Choroid plexus epithelial cell (primary cell): Measurements from ENCODE around the gene BROX.
A peak's percentile ranks its signal among the peaks of the same experiment; 100 is the strongest.
"Not testable (repeated sequence)": the region's sequence is repeated elsewhere in the genome, so short reads cannot be mapped to it uniquely, and the experiment has no call there.

ENCODE experiments used
- DNase-seq: peaks from one replicate; pipeline ENCODE4 v3.0.0-alpha.2; 2010; ENCODE audit warnings: low read depth
- H3K4me3 ChIP-seq: 2 replicates; pipeline ENCODE4 v1.5.1; 2011; ENCODE audit warnings: low read depth, mild to moderate bottlenecking, control low read depth, low read length, moderate library complexity
- TF ChIP-seq, protein P1 (sequence below): conservative IDR thresholded peaks from 2 replicates; pipeline ENCODE4 v1.5.1; 2011; ENCODE audit warnings: low read depth, mild to moderate bottlenecking, control low read depth, inconsistent platforms, low read length, moderate library complexity

The BROX gene

DNA sequence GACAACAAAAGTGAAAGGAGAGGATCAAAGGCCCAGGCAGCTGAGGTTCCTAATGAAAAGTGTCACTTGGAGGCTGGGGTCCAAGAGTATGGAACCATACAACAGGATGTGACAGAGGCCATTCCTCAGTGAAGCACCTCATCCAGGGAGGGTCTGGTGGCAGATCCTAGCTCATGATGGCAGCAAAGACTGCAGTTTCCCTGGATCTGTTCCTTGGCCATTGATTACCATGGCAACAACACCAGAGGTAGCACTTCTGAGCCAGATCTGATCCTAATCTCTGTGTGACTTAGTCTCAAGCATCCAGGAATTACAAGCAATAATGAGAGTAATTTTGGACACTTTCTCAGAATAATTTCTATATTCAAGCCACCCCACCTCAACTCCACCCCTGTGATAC is 37.6 kb downstream of the BROX start:
- DNase-seq: no peak
- no peak overlapping the region for H3K4me3 ChIP-seq
- TF ChIP-seq, protein P1, sequence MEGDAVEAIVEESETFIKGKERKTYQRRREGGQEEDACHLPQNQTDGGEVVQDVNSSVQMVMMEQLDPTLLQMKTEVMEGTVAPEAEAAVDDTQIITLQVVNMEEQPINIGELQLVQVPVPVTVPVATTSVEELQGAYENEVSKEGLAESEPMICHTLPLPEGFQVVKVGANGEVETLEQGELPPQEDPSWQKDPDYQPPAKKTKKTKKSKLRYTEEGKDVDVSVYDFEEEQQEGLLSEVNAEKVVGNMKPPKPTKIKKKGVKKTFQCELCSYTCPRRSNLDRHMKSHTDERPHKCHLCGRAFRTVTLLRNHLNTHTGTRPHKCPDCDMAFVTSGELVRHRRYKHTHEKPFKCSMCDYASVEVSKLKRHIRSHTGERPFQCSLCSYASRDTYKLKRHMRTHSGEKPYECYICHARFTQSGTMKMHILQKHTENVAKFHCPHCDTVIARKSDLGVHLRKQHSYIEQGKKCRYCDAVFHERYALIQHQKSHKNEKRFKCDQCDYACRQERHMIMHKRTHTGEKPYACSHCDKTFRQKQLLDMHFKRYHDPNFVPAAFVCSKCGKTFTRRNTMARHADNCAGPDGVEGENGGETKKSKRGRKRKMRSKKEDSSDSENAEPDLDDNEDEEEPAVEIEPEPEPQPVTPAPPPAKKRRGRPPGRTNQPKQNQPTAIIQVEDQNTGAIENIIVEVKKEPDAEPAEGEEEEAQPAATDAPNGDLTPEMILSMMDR: no peak

DNA sequence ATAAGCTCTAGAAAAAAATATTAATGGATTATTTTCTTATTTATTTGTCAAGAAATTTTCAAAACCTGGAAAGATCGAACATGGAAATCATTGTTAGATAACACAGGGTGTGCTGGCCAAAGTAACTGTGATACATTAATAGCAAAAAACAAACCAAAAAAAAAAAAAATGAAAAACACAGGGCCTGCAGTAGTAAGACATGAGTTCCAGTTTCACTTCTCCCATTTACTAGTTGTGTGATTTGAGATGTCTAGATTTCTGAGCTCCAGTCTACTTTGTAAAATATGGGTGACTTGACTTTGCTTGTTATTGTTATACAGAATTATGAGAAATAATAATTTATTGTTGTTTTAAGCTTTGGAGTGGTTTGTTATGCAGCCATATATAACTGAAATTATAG is 38.3 kb downstream of the BROX start:
- TF ChIP-seq, protein P1: no peak
- no peak overlapping the region for H3K4me3 ChIP-seq
- no peak for DNase-seq

DNA sequence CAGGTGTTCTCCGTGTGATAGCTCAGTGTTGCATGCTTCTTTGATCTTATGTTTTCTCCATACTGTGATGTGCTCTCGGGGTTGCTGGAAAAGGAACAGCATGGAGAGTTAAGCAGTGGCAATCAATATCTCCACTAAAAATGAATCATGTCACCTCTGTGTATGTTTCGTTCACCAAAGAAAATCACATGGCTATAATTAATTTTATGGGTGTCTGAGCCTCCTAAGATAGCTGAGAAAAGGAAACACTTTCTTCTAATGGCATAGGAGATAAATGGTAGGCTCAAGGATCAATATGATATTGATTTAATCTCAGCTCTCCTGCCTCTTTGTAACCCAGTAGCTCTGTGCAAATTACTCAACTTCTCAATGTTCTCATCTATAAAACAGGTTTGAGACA is 38.9 kb downstream of the BROX start:
- TF ChIP-seq, protein P1: no peak
- no peak for DNase-seq
- H3K4me3 ChIP-seq: no peak overlapping the region

DNA sequence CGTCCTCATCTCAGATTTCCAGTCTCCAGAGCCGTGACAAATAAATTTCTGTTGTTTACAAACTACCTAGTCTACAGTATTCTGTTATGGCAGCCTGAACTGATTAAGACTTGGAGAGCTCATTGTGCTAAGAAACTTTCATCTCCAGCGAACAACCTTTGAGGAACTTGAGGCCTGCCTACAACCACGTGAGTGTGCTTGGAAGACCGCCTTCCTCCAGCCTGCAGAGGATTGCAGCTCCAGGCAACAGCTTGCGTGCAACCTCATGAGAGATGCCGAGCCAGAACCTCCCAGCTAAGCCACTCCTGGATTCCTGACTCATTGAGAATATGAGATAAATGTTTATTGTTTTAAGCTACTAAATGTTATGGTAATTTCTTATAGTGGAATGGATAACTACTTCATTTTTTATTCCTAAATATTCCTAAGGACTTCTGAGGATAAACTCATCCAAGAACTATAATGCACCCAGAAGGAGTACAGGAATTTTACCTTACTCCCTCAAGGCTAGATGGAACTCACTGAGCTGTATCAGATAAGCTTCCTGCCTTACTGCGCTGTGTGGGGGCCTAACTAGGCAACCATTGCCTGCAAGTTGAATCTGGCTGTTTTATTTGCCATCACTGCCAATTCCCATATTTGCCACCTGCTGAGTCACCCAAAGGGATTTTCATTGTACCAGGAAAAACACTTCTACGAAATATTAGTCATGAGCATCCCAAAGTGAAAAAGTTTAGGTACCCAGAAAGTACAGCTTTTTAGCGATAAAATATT is 42.2 kb downstream of the BROX start:
- TF ChIP-seq, protein P1: no peak
- peak; percentile 97 for DNase-seq
- H3K4me3 ChIP-seq: peak overlapping the region; percentile 11

DNA sequence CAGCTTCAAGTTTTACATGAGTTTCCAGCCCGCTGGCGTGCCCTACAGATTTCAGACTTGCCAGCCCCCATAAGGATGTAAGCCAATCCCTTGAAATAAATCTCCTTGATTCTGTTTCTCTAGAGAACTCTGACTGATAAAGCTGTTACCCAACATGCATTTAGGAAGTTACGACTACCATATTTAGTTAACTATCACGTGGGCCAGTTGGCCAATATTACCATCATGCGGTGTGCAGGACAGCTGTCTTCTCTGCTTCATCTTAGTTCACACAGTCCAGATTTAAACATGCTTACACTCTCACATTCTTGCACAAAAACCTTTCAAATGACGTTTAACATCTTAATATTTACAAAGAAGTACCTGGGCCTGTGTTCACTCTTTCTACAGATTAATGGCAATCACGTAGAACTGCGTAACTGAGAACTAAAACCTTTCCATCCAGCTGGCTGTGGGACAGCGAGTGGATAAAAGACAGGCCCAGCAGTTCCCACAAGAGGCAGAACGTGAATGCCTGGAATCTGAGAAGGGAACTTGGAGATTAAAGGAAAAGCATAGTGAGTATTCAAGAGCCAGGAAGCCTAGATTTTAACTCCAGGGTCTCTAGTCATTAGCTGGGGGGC is 45.4 kb downstream of the BROX start:
- TF ChIP-seq, protein P1: no peak
- no peak overlapping the region for H3K4me3 ChIP-seq
- no peak for DNase-seq

DNA sequence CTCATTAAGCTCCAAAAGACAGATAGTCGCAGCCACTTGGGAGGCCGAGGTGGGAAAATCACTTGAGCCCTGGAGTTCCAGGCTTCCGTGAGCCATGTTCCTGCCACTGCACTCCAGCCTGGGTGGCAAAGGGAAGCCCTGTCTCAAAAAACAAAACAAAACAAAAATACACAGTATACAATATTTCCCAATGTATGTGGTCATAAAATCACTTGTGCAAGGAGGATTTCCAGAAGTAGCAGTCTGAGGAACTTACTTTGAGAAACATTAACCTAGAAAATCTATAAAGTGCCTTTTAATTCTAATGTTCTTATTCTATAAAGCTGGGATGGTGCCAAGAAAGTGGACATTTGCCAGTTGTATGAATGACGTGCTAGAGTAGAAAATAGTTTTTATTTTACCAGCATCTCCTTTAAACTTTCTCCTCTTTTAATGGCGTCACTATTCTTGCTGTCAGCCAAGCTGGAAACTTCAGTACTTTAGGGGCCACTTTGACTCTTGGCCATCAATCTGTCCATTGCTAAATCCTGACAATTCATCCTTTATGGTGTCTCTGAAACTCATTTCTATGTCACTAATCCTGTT is 47.2 kb downstream of the BROX start:
- H3K4me3 ChIP-seq: no peak overlapping the region
- DNase-seq: no peak
- TF ChIP-seq, protein P1: no peak

DNA sequence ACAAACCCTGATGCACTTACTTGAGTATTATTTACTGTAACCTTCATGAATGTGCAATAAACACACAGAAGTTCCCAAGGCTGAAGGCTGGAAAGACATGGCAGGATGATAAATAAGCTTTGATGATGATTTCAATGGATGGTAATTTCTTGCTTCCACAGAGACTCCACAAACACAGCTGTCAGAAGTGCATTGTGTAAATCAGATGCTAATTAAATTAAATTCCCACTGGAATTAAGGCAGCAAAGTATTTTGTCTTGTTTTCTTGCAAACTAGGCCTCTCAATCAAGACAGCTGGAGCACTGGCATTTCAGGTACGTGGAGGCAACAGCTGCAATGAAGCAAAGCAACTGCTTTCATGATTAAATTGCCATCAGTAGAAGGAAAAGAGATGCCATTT is 48.7 kb downstream of the BROX start:
- TF ChIP-seq, protein P1: no peak
- DNase-seq: no peak
- no peak overlapping the region for H3K4me3 ChIP-seq

DNA sequence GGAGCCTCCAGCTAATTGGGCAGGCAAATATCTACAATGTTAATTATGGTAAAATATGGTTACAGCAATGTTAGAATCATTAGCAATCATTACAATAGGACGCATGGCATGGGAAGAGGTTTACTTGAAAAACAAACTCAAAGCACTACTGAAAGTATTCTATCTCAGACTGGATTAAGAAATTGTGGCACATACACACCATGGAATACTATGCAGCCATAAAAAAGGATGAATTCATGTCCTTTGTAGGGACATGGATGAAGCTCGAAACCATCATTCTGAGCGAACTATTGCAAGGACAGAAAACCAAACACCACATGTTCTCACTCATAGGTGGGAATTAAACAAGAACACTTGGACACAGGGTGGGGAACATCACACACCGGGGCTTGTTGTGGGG is 49.8 kb downstream of the BROX start:
- H3K4me3 ChIP-seq, DNase-seq: not testable (repeated sequence)
